K562 (cell line): Measurements from ENCODE around the gene SLC3A2. TPM values are rescaled to one million over a fixed set of nuclear protein-coding genes. Genes with fewer than 3 reads are reported as not detected.

Experiments
- ARID1B ChIP-seq: fragments of 450-650 bp; IDR thresholded peaks from 2 replicates; pipeline ENCODE4 v1.6.1; 2016; ENCODE audit warnings: antibody characterized with exemption, mild to moderate bottlenecking, inconsistent platforms
- BHLHE40 ChIP-seq: IDR thresholded peaks from 2 replicates; pipeline ENCODE4 v1.6.1; 2011; ENCODE audit warnings: low read length, improper control_type of control experiment
- CHD2 ChIP-seq: IDR thresholded peaks from 2 replicates; pipeline ENCODE4 v1.6.1; 2011; ENCODE audit warnings: low read depth, low read length
- E2F8 ChIP-seq: fragments of 450-650 bp; IDR thresholded peaks from 2 replicates; pipeline ENCODE4 v1.7.1; 2018; ENCODE audit warnings: mild to moderate bottlenecking, low read depth; ENCODE audit not compliant: partially characterized antibody
- EP400 ChIP-seq: fragments of 450-650 bp; IDR thresholded peaks from 2 replicates; pipeline ENCODE4 v1.6.1; 2017; ENCODE audit warnings: antibody characterized with exemption, mild to moderate bottlenecking, moderate library complexity
- FOXK1 ChIP-seq: sonication (generic); formaldehyde crosslinking; IDR thresholded peaks from 2 replicates; pipeline ENCODE4 v1.8.0; 2022; ENCODE audit warnings: missing genetic modification reagents, mild to moderate bottlenecking, borderline replicate concordance
- HLTF ChIP-seq: fragments of 450-650 bp; IDR thresholded peaks from 2 replicates; pipeline ENCODE4 v1.6.1; 2016
- MEIS2 ChIP-seq: fragments of 450-650 bp; IDR thresholded peaks from 2 replicates; pipeline ENCODE4 v1.6.1; 2014; ENCODE audit warnings: mild to moderate bottlenecking; ENCODE audit not compliant: partially characterized antibody
- NCOA1 ChIP-seq: fragments of 450-650 bp; IDR thresholded peaks from 2 replicates; pipeline ENCODE4 v1.6.1; 2016; ENCODE audit warnings: low read depth
- RUNX1 ChIP-seq: sonication (generic); IDR thresholded peaks from 2 replicates; pipeline ENCODE4 v1.6.1; 2016; ENCODE audit warnings: antibody characterized with exemption, low read depth
- TBP ChIP-seq: optimal IDR thresholded peaks from 2 replicates; pipeline ENCODE3; 2011; ENCODE audit warnings: low read depth, low read length, improper control_type of control experiment
- XRCC4 ChIP-seq: IDR thresholded peaks from one replicate; pipeline ENCODE4 v1.6.1; 2011; ENCODE audit not compliant: insufficient read depth, insufficient read length; ENCODE audit errors: extremely low read depth
- ZBTB7A ChIP-seq: IDR thresholded peaks from 2 replicates; pipeline ENCODE4 v1.6.1; 2011; ENCODE audit warnings: low read depth, mild to moderate bottlenecking, low read length, moderate library complexity, borderline replicate concordance; ENCODE audit not compliant: control insufficient read depth
- ZNF277 ChIP-seq: fragments of 250-450 bp; sonication (Bioruptor Pico); IDR thresholded peaks from 2 replicates; pipeline ENCODE4 v1.8.0; 2022; ENCODE audit warnings: inconsistent platforms, mild to moderate bottlenecking, moderate library complexity, borderline replicate concordance
- ZNF280B ChIP-seq: fragments of 250-450 bp; sonication (Bioruptor Pico); IDR thresholded peaks from 2 replicates; pipeline ENCODE4 v1.5.1; 2021; ENCODE audit warnings: mild to moderate bottlenecking
- ZNF655 ChIP-seq: fragments of 250-450 bp; sonication (Bioruptor Pico); IDR thresholded peaks from 2 replicates; pipeline ENCODE4 v1.5.0; 2021
- polyA plus RNA-seq, 8 experiments: library from polyadenylated mRNA; depleted of rRNA in 4 of 8; stranded (reverse) in 5 of 8; unstranded in 3 of 8; fragments of >200 nt; fragmentation: Nextera tagmentation in 2 of 8; fragmentation: Illumina TruSeq in 1 of 8; extraction: Ambion mirVana in 2 of 8; extraction: Trizol in 1 of 8; gene quantifications; 2 replicates each; pipeline versions ENCODE4 v1.2.1 to v1.2.3, GENCODE V29; 2011 to 2014; ENCODE audit warnings: inconsistent platforms in 1 of 8, missing spikeins in 1 of 8
- total RNA-seq, 7 experiments: library from RNA; depleted of rRNA in 6 of 7; stranded (reverse); fragments of >200 nt in 6 of 7; fragmentation: Illumina TruSeq in 2 of 7; extraction: Trizol in 2 of 7; gene quantifications; 2 replicates each; pipeline versions ENCODE4 v1.2.1 to v1.2.3, GENCODE V29; 2011 to 2021; ENCODE audit warnings: low replicate concordance in 1 of 7
- TF ChIP-seq, protein P1 (sequence below): fragments of 450-650 bp; IDR thresholded peaks from 2 replicates; pipeline ENCODE4 v1.6.1; 2017; ENCODE audit warnings: antibody characterized with exemption, mild to moderate bottlenecking

Gene SLC3A2
- total and polyA plus RNA-seq, 9 of the 15 experiments (the other 6 are each of a cell fraction or from before 2014, with no cell fraction given), result 20.0 to 296 (median 214) TPM

DNA sequence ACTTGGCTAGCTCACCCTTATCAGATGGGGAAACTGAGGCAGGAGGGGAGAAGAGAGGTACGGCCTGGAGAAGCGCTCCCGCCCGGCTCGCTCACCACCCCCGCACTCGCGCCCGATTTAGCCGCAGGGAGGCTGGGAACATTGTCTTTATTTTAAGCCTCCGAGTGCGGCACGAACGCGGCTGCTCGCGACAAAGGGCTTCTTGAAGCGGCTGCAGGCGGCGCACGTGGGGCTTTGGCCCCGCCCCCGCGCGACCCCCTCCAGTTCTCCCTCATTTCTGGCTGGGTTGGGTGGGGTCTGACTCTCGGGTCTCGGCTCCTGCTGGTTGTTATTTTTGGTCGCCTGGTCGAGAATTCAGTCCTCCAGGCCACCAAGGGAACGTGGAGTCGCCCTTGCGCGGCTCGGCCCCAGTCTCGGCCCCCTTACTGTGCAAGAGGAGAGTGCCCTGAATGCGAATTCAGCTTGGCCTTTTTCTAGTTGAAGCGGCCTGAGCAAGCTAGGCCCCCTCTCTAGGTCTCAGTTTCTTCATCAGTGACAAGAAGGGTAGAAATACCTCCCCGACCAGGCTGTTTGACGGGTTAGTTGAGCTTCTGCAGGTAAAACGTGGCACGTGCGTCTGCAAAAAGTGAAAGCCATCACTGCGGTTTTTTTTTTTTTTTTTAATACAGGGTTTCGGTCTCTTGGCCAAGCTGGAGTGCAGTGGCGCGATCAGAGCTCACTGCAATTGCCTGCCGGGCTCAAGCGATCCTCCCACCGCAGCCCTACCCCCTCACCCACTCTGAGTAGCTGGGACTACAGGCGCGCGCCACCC is 43.1 kb downstream of the SLC3A2 start (continued):
- no peak for TF ChIP-seq FOXK1
- TF ChIP-seq HLTF, result no peak
- TF ChIP-seq NCOA1, result no peak
- TF ChIP-seq ZNF280B, result no peak
- TF ChIP-seq BHLHE40, result peak; percentile 39; the same call in 1 of the 2 replicates
- no peak for TF ChIP-seq ZNF655 (CRISPR knock-in tag)
- no peak for TF ChIP-seq ZNF277 (CRISPR knock-in tag)
- TF ChIP-seq, protein P1, sequence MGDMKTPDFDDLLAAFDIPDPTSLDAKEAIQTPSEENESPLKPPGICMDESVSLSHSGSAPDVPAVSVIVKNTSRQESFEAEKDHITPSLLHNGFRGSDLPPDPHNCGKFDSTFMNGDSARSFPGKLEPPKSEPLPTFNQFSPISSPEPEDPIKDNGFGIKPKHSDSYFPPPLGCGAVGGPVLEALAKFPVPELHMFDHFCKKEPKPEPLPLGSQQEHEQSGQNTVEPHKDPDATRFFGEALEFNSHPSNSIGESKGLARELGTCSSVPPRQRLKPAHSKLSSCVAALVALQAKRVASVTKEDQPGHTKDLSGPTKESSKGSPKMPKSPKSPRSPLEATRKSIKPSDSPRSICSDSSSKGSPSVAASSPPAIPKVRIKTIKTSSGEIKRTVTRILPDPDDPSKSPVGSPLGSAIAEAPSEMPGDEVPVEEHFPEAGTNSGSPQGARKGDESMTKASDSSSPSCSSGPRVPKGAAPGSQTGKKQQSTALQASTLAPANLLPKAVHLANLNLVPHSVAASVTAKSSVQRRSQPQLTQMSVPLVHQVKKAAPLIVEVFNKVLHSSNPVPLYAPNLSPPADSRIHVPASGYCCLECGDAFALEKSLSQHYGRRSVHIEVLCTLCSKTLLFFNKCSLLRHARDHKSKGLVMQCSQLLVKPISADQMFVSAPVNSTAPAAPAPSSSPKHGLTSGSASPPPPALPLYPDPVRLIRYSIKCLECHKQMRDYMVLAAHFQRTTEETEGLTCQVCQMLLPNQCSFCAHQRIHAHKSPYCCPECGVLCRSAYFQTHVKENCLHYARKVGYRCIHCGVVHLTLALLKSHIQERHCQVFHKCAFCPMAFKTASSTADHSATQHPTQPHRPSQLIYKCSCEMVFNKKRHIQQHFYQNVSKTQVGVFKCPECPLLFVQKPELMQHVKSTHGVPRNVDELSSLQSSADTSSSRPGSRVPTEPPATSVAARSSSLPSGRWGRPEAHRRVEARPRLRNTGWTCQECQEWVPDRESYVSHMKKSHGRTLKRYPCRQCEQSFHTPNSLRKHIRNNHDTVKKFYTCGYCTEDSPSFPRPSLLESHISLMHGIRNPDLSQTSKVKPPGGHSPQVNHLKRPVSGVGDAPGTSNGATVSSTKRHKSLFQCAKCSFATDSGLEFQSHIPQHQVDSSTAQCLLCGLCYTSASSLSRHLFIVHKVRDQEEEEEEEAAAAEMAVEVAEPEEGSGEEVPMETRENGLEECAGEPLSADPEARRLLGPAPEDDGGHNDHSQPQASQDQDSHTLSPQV, result no peak
- TF ChIP-seq MEIS2, result no peak
- no peak for TF ChIP-seq EP400
- TF ChIP-seq XRCC4, result no peak
- TF ChIP-seq CHD2, result no peak
- TF ChIP-seq E2F8, result no peak
- TF ChIP-seq RUNX1, result no peak
- no peak for TF ChIP-seq ARID1B
- peak; percentile 31; the same call in 1 of the 2 replicates for TF ChIP-seq ZBTB7A
- peak; percentile 14 for TF ChIP-seq TBP
